ENCODE results near the gene ENC1. TPM values are rescaled to one million over a fixed set of nuclear protein-coding genes. Genes with fewer than 3 reads are reported as not detected.

Gene ENC1
- polyA plus RNA-seq, 3 donors = 6.9 to 9.9 (median 9.6) TPM

- no peak overlapping the region for H3K27ac ChIP-seq (ENCODE audit: low read depth in 1 of 2, low read length in 2 of 2)
- Mint-ChIP-seq H3K4me1 (peaks cover 6% of the 10 kb centered on the region), H3K36me3 (no peaks in the 10 kb centered on the region), H3K4me3 (no peak overlapping the region), H3K27me3 (ENCODE audit: low read depth in 3 of 3) (peaks cover 0 to 7% (median 6%) of the 10 kb centered on the region in 3 donors), H3K9me3 (peaks cover 3 to 7% (median 4%) of the 10 kb centered on the region in 7 donors), H3K27ac (no peak overlapping the region)
- intact Hi-C loops (cut with micrococcal nuclease) = no loop called here
- no peaks in the 10 kb centered on the region for H3K36me3 ChIP-seq (replicated peaks in 1 of 2; ENCODE audit: control insufficient read depth in 1 of 2, insufficient read depth in 2 of 2, low read length in 2 of 2)
- no peaks in the 10 kb centered on the region for H3K4me1 ChIP-seq (ENCODE audit: control insufficient read depth in 1 of 2, insufficient read depth in 2 of 2, low read length in 2 of 2)
- TF ChIP-seq CTCF (IDR thresholded peaks at IDR 0.05) = no peak
- no CpG with 5 or more reads among the region's 2 CpGs for WGBS (ENCODE audit: insufficient coverage)
- no peaks in the 10 kb centered on the region for H3K79me2 ChIP-seq (ENCODE audit: insufficient read depth, low read length)
- H3K4me2 ChIP-seq (replicated peaks; ENCODE audit: extremely low read depth, low read length, poor library complexity, severe bottlenecking) = no peak overlapping the region
- H3K9me3 ChIP-seq (replicated peaks in 1 of 2; ENCODE audit: control insufficient read depth in 1 of 2, insufficient read depth in 1 of 2, low read length in 2 of 2) = peaks cover 0 to 7% of the 10 kb centered on the region in 2 donors
- H3K9ac ChIP-seq (ENCODE audit: insufficient read depth, low read length, poor library complexity, severe bottlenecking) = no peak overlapping the region
- H4K20me1 ChIP-seq (ENCODE audit: insufficient read depth, low read length) = no peaks in the 10 kb centered on the region
- no peak overlapping the region for H3K4me3 ChIP-seq (replicated peaks in 1 of 3; ENCODE audit: low read depth in 2 of 3, low read length in 3 of 3)
- no peaks in the 10 kb centered on the region for H3K27me3 ChIP-seq (ENCODE audit: control insufficient read depth in 2 of 2, insufficient read depth in 2 of 2, low read length in 2 of 2)
- DNase-seq = no peak
- no peak overlapping the region for H2AFZ ChIP-seq (ENCODE audit: insufficient read depth, low read depth, low read length, poor library complexity, severe bottlenecking)
These were observed 24.7 kb upstream of the ENC1 start for GRCh38 chr5:74665273-74665672.

DNA sequence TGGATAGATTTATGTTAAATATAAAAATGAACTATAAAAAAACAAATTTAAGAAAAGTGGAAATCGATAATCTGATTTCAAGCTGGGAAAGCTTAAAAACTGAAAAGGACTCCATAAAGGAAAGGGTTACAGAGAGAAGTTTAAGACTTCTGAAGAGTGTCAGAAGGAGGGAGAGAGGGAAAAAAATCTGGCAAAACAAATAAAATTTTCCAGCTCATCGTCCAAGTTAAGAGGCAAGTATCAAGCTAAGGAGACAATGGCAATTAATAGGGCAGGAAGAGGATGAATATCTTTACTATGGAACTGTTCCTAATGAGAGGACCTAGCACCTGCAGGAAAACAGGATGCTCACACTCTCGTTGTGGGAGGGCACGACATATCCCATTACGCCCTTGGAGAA is 24.0 kb upstream of the ENC1 start:
- Histone ChIP-seq H3K36me3 (replicated peaks in 1 of 2; ENCODE audit: control insufficient read depth in 1 of 2, insufficient read depth in 2 of 2, low read length in 2 of 2) (no peaks in the 10 kb centered on the region), H3K9me3 (replicated peaks in 1 of 2; ENCODE audit: control insufficient read depth in 1 of 2, insufficient read depth in 1 of 2, low read length in 2 of 2) (peaks cover 0 to under 1% of the 10 kb centered on the region in 2 donors), H4K20me1 (ENCODE audit: insufficient read depth, low read length) (no peaks in the 10 kb centered on the region), H3K79me2 (ENCODE audit: insufficient read depth, low read length) (no peaks in the 10 kb centered on the region), H3K27ac (ENCODE audit: low read depth in 1 of 2, low read length in 2 of 2) (no peak overlapping the region), H2AFZ (ENCODE audit: insufficient read depth, low read depth, low read length, poor library complexity, severe bottlenecking) (no peak overlapping the region), H3K27me3 (ENCODE audit: control insufficient read depth in 2 of 2, insufficient read depth in 2 of 2, low read length in 2 of 2) (no peaks in the 10 kb centered on the region), H3K4me2 (replicated peaks; ENCODE audit: extremely low read depth, low read length, poor library complexity, severe bottlenecking) (no peak overlapping the region), H3K4me1 (ENCODE audit: control insufficient read depth in 1 of 2, insufficient read depth in 2 of 2, low read length in 2 of 2) (no peaks in the 10 kb centered on the region), H3K4me3 (replicated peaks in 1 of 3; ENCODE audit: low read depth in 2 of 3, low read length in 3 of 3) (no peak overlapping the region), H3K9ac (ENCODE audit: insufficient read depth, low read length, poor library complexity, severe bottlenecking) (no peak overlapping the region)
- intact Hi-C loops (cut with micrococcal nuclease) = no loop called here
- H3K9me3 Mint-ChIP-seq = peaks cover 0 to 2% (median 0%) of the 10 kb centered on the region in 7 donors
- H3K27ac Mint-ChIP-seq = no peak overlapping the region
- no peaks in the 10 kb centered on the region for H3K36me3 Mint-ChIP-seq
- peaks cover 6% of the 10 kb centered on the region for H3K4me1 Mint-ChIP-seq
- no peak for TF ChIP-seq CTCF (IDR thresholded peaks at IDR 0.05)
- WGBS (ENCODE audit: insufficient coverage) = 91% methylated on average over 4 of the region's 5 CpGs
- DNase-seq = no peak
- peaks cover 0 to 6% (median 4%) of the 10 kb centered on the region in 3 donors for H3K27me3 Mint-ChIP-seq (ENCODE audit: low read depth in 3 of 3)
- no peak overlapping the region for H3K4me3 Mint-ChIP-seq
